Body of pancreas (tissue), 4 donors: Measurements from ENCODE around the gene FNDC3B. TPM values are rescaled to one million over a fixed set of nuclear protein-coding genes. Genes with fewer than 3 reads are reported as not detected.

ENCODE experiments used
- ATAC-seq: fragments of 150-250 bp; one replicate; pipeline ENCODE4 v1.9.1; 2016
- DNase-seq, 4 donors: peaks; one replicate each; pipeline ENCODE4 v3.0.0-alpha.2; 2019
- H3K27ac ChIP-seq, 4 donors: fragments of 200-600 bp; sonication (generic); 1 replicate in 3 of 4; 2 replicates in 1 of 4; pipeline versions ENCODE4 v1.5.1 to v1.6.1; 2016 to 2019; ENCODE audit warnings: mild to moderate bottlenecking in 1 of 4, mixed read lengths in 1 of 4, moderate library complexity in 1 of 4
- H3K27me3 ChIP-seq, 2 donors: fragments of 200-600 bp; sonication (generic); one replicate each; pipeline ENCODE4 v1.6.0; 2016; ENCODE audit warnings: mild to moderate bottlenecking in 1 of 2
- H3K36me3 ChIP-seq, 2 donors: fragments of 200-600 bp; sonication (generic); replicated peaks in 1 of 2; 2 replicates each; pipeline ENCODE4 v1.5.1; 2016; ENCODE audit warnings: low read depth in 2 of 2; ENCODE audit not compliant: insufficient read depth in 1 of 2
- H3K4me1 ChIP-seq: fragments of 200-600 bp; sonication (generic); one replicate; pipeline ENCODE4 v1.6.0; 2016
- H3K4me3 ChIP-seq, 2 donors: fragments of 200-600 bp; sonication (generic); 1 replicate in 1 of 2; 2 replicates in 1 of 2; pipeline ENCODE4 v1.5.1; 2016 to 2019
- H3K9me3 ChIP-seq, 3 donors: fragments of 200-600 bp; sonication (generic); 1 replicate in 2 of 3; 2 replicates in 1 of 3; pipeline ENCODE4 v1.5.1; 2016
- POLR2A ChIP-seq, 3 donors: fragments of 450-650 bp; IDR thresholded peaks; one replicate each; pipeline ENCODE4 v1.6.1; 2016; ENCODE audit warnings: antibody characterized with exemption in 3 of 3, mild to moderate bottlenecking in 2 of 3
- WGBS, 2 donors: methylation state at CpG; one replicate each; pipeline ENCODE4 v1.1.5; 2017; 5-methylcytosine and 5-hydroxymethylcytosine counted together
- intact Hi-C: fragments of 100-400 bp; cut with DNase I; formaldehyde crosslinking; loops from one replicate; pipeline ENCODE4 v1.15.1; 2023
- total RNA-seq, 2 donors: library from RNA; depleted of rRNA; stranded (reverse); fragments of >200 nt; gene quantifications; one replicate each; pipeline ENCODE4 v1.1.0, GENCODE V29; 2016
- TF ChIP-seq, protein P1 (sequence below), 7 experiments: fragments of 450-650 bp in 4 of 7; fragments of 200-600 bp in 3 of 7; sonication (generic) in 3 of 7; IDR thresholded peaks; one replicate each; pipeline ENCODE4 v1.5.1; 2016 to 2019; ENCODE audit warnings: antibody characterized with exemption in 7 of 7

The FNDC3B gene
- total RNA-seq, 2 donors from 2014 or later: 64.3 to 86.0 TPM

DNA sequence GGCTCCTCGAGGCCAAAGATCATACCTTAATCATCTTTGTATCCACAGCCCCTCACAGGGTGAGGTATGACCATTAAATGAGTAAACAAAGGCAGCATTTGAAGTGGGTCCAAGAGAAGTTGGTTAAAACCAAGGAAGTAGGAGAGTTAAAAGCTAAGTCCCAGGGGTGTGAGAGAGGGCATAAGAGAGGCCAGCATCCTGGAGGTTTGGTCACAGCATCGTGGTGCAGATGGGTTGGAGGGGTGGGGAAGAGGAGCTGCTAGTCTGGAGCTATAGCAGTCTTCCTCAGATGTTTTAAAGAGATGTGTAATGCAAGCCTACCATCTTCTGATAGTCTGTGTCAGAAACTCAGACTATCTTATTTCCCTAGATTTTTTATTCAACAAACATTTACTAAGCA lies 253.7 kb downstream of the FNDC3B start:
- H3K27ac ChIP-seq: no peak overlapping the region
- no peak for TF ChIP-seq POLR2A (IDR thresholded peaks at IDR 0.05)
- TF ChIP-seq, protein P1, sequence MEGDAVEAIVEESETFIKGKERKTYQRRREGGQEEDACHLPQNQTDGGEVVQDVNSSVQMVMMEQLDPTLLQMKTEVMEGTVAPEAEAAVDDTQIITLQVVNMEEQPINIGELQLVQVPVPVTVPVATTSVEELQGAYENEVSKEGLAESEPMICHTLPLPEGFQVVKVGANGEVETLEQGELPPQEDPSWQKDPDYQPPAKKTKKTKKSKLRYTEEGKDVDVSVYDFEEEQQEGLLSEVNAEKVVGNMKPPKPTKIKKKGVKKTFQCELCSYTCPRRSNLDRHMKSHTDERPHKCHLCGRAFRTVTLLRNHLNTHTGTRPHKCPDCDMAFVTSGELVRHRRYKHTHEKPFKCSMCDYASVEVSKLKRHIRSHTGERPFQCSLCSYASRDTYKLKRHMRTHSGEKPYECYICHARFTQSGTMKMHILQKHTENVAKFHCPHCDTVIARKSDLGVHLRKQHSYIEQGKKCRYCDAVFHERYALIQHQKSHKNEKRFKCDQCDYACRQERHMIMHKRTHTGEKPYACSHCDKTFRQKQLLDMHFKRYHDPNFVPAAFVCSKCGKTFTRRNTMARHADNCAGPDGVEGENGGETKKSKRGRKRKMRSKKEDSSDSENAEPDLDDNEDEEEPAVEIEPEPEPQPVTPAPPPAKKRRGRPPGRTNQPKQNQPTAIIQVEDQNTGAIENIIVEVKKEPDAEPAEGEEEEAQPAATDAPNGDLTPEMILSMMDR (IDR thresholded peaks at IDR 0.05): no peak
- H3K36me3 ChIP-seq: peaks cover 0 to 5% of the 10 kb centered on the region in 2 donors
- H3K4me3 ChIP-seq: no peak overlapping the region
- peaks cover 7% of the 10 kb centered on the region for H3K4me1 ChIP-seq
- DNase-seq (no peak), ATAC-seq (no peak)
- intact Hi-C loops: no loop called here
- no peaks in the 10 kb centered on the region for H3K9me3 ChIP-seq
- H3K27me3 ChIP-seq: no peaks in the 10 kb centered on the region
- WGBS, 2 donors: 87 to 90% methylated on average over 2 of the region's 2 CpGs

DNA sequence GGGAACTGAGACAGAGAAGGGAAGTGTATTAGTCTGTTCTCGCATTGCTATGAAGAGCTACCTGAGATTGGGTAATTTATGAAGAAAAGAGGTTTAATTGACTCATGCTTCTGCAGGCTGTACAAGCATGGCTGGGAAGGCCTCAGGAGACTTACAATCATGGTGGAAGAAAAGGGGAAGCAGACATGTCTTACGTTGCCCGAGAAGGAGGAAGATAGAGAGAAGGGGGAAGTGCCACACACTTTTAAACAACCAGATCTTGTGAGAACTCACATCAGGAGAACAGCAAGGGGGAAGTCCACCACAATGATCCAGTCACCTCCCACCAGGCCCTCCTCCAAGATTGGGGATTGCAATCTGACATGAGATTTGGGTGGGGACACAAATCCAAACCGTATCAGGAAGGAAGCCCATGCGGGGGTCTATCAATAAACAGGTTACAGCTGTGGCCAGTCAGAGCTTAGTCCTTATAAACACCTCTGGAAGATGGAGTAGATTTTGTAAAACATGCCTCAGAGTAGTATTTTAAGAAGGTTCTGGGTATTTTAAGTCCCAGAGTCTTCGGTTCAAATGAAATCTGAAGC lies 254.9 kb downstream of the FNDC3B start:
- TF ChIP-seq, protein P1 (IDR thresholded peaks at IDR 0.05): no peak
- no peak for TF ChIP-seq POLR2A (IDR thresholded peaks at IDR 0.05)
- Histone ChIP-seq H3K4me3 (no peak overlapping the region), H3K9me3 (peaks cover 0 to 3% (median 0%) of the 10 kb centered on the region in 3 donors), H3K36me3 (peaks cover 0 to 4% of the 10 kb centered on the region in 2 donors), H3K27ac (no peak overlapping the region), H3K4me1 (peaks cover 7% of the 10 kb centered on the region), H3K27me3 (no peaks in the 10 kb centered on the region)
- WGBS, 2 donors: 90 to 92% methylated on average over 6 of the region's 6 CpGs
- DNase-seq (peak in 1 of 4 donors; percentile 11), ATAC-seq (no peak)
- intact Hi-C loops: no loop called here

DNA sequence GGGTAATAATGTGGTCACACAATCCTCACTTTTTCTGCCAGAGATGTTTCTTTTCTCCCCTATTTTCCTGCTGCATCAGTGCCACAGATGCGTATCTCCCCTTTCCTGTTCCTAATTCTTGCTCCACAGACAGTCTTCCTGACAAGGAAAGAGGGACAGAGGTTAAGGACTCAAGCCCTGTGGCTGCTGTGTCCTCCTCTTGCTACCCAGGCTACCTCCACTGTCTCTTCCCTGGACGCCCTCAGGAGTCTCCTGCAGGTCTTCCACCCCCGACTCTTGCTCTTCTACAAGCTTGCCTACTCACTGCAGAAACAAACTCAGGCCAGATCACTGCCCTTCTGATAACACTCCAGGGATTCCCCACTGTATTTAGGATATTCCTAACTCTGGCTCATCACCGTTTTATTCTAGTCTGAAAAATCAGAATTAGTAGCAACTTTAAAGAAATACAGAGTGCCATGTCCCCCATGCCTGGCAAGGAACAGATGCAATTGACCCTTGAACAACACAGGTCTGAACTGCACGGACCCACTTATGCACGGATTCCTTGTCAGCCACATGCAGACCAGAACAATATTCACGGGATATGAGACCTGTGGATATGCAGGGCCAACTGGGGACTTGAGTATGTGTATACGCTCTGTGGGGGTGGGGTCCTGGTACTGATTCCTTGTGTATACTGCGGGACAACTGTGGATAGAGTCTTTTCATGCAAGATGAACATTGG lies 257.0 kb downstream of the FNDC3B start:
- DNase-seq: no peak
- no peak for ATAC-seq
- Histone ChIP-seq H3K9me3 (peaks cover 0 to 3% (median 0%) of the 10 kb centered on the region in 3 donors), H3K27ac (no peak overlapping the region), H3K27me3 (no peaks in the 10 kb centered on the region), H3K4me1 (peaks cover 3% of the 10 kb centered on the region), H3K36me3 (peaks cover 0 to 8% of the 10 kb centered on the region in 2 donors), H3K4me3 (no peak overlapping the region)
- intact Hi-C loops: no loop called here
- TF ChIP-seq, protein P1 (IDR thresholded peaks at IDR 0.05): no peak
- TF ChIP-seq POLR2A (IDR thresholded peaks at IDR 0.05): no peak
- WGBS, 2 donors: 92 to 94% methylated on average over 9 of the region's 9 CpGs

DNA sequence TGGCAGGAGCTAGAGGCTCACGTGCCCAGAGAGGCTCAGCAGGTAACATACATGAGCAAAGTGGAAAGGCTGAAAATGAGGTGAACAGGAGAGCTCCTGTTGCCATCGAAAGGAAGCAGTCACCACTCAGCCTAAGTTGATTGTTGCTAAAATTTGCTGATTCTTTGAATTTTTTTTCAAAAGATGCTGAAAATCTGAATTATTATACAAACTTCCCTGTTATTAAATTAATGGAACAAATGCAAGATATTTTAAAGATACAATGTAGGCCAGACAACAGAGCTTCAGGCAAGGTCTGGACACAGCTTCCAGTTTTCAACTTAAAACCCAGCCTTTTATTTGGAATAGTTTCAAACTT lies 257.6 kb downstream of the FNDC3B start:
- Histone ChIP-seq H3K9me3 (peaks cover 0 to 3% (median 0%) of the 10 kb centered on the region in 3 donors), H3K36me3 (peaks cover 0 to 8% of the 10 kb centered on the region in 2 donors), H3K4me1 (no peaks in the 10 kb centered on the region), H3K27ac (no peak overlapping the region), H3K4me3 (no peak overlapping the region), H3K27me3 (no peaks in the 10 kb centered on the region)
- 97 to 100% methylated on average over 2 of the region's 2 CpGs for WGBS, 2 donors
- no peak for ATAC-seq
- DNase-seq: no peak
- intact Hi-C loops: no loop called here
- TF ChIP-seq POLR2A (IDR thresholded peaks at IDR 0.05): no peak
- TF ChIP-seq, protein P1 (IDR thresholded peaks at IDR 0.05): no peak
